Neural progenitor cell (in vitro differentiated cells): ENCODE measurements around the gene TMEM14A. TPM values are rescaled to one million over a fixed set of nuclear protein-coding genes. Genes with fewer than 3 reads are reported as not detected.
"Not testable (repeated sequence)": the region's sequence is repeated elsewhere in the genome, so short reads cannot be mapped to it uniquely, and the experiment has no call there.

Experiments
- DNase-seq: peaks from one replicate; pipeline ENCODE4 v3.0.0-alpha.2; 2016; ENCODE audit warnings: low spot score
- H2AFZ ChIP-seq: fragments of 200-600 bp; sonication (generic); replicated peaks from 2 replicates; pipeline ENCODE4 v1.6.1; 2016; ENCODE audit warnings: antibody characterized with exemption
- H3F3A ChIP-seq: fragments of 200-600 bp; sonication (generic); 2 replicates; pipeline ENCODE4 v1.6.1; 2016; ENCODE audit warnings: antibody characterized with exemption, low read depth
- H3K27ac ChIP-seq: fragments of 200-600 bp; sonication (generic); 2 replicates; pipeline ENCODE4 v1.5.1; 2016; ENCODE audit warnings: mild to moderate bottlenecking
- H3K27me3 ChIP-seq: fragments of 200-600 bp; sonication (generic); 2 replicates; pipeline ENCODE4 v1.6.1; 2016; ENCODE audit warnings: mild to moderate bottlenecking, moderate library complexity
- H3K36me3 ChIP-seq: fragments of 200-600 bp; sonication (generic); 2 replicates; pipeline ENCODE4 v1.5.1; 2016
- H3K4me1 ChIP-seq: fragments of 200-600 bp; sonication (generic); 2 replicates; pipeline ENCODE4 v1.6.1; 2016; ENCODE audit warnings: mixed run types
- H3K4me2 ChIP-seq: fragments of 200-600 bp; sonication (generic); 2 replicates; pipeline ENCODE4 v1.6.1; 2016
- H3K4me3 ChIP-seq: fragments of 200-600 bp; sonication (generic); 2 replicates; pipeline ENCODE4 v1.5.1; 2016
- H3K79me2 ChIP-seq: fragments of 200-600 bp; sonication (generic); 2 replicates; pipeline ENCODE4 v1.6.1; 2016; ENCODE audit warnings: low read depth
- H3K9ac ChIP-seq: fragments of 200-600 bp; sonication (generic); 2 replicates; pipeline ENCODE4 v1.6.1; 2016
- H3K9me3 ChIP-seq: fragments of 200-600 bp; sonication (generic); 2 replicates; pipeline ENCODE4 v1.5.1; 2016; ENCODE audit warnings: low read depth
- H4K20me1 ChIP-seq: fragments of 200-600 bp; sonication (generic); 2 replicates; pipeline ENCODE4 v1.6.1; 2016; ENCODE audit warnings: low read depth
- H3K27ac Mint-ChIP-seq: 3 replicates; pipeline ENCODE4 v1.8.0; 2021; ENCODE audit warnings: mixed read lengths
- H3K27me3 Mint-ChIP-seq: 2 replicates; pipeline ENCODE4 v1.8.0; 2022; ENCODE audit warnings: low read depth, mild to moderate bottlenecking, inconsistent platforms, moderate library complexity, mixed read lengths; ENCODE audit not compliant: insufficient read depth
- H3K36me3 Mint-ChIP-seq: 3 replicates; pipeline ENCODE4 v1.8.0; 2021; ENCODE audit warnings: mixed read lengths
- H3K4me1 Mint-ChIP-seq: 3 replicates; pipeline ENCODE4 v1.8.0; 2021; ENCODE audit warnings: mixed read lengths
- H3K4me3 Mint-ChIP-seq: 3 replicates; pipeline ENCODE4 v1.8.0; 2021; ENCODE audit warnings: mild to moderate bottlenecking, moderate library complexity, mixed read lengths
- H3K9me3 Mint-ChIP-seq: 3 replicates; pipeline ENCODE4 v1.8.0; 2020; ENCODE audit warnings: mixed read lengths
- EZH2 ChIP-seq: fragments of 200-600 bp; sonication (generic); IDR thresholded peaks from 2 replicates; pipeline ENCODE4 v1.6.1; 2017; ENCODE audit warnings: antibody characterized with exemption, mild to moderate bottlenecking, moderate library complexity
- EZH2phosphoT487 ChIP-seq: fragments of 200-600 bp; sonication (generic); IDR thresholded peaks from 2 replicates; pipeline ENCODE4 v1.6.1; 2017; ENCODE audit warnings: antibody characterized with exemption
- total RNA-seq: library from RNA; depleted of rRNA; stranded (reverse); fragments of >200 nt; gene quantifications from 2 replicates; pipeline ENCODE4 v1.2.3, GENCODE V29; 2015; ENCODE audit warnings: low replicate concordance
- TF ChIP-seq, protein P1 (sequence below): fragments of 200-600 bp; sonication (generic); IDR thresholded peaks from 2 replicates; pipeline ENCODE4 v1.5.1; 2017; ENCODE audit warnings: antibody characterized with exemption, mild to moderate bottlenecking

TMEM14A gene
- total RNA-seq, 1 donor from 2014 or later: 33.7 TPM

DNA sequence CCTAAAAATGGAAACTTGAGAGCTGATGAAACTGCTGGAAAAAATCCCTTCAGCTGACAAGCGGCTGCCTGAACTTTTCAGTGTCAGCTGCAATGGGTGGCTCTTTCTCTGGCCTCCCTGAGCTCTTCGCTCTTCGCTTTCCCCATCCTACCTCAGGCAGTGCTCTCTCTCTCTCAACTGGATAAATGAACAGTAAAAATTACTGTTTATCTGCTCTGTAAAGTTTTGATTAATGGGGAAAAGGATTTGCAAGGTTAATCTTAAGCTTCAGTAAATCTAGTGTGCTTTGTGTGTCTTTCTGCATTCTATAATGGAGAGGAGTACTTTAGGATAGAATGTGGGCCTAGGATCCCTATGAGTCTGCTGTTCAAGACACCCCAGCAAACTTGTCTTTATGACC lies 35.1 kb downstream of the TMEM14A start:
- Mint-ChIP-seq H3K36me3 (no peaks in the 10 kb centered on the region), H3K27ac (no peak overlapping the region)

DNA sequence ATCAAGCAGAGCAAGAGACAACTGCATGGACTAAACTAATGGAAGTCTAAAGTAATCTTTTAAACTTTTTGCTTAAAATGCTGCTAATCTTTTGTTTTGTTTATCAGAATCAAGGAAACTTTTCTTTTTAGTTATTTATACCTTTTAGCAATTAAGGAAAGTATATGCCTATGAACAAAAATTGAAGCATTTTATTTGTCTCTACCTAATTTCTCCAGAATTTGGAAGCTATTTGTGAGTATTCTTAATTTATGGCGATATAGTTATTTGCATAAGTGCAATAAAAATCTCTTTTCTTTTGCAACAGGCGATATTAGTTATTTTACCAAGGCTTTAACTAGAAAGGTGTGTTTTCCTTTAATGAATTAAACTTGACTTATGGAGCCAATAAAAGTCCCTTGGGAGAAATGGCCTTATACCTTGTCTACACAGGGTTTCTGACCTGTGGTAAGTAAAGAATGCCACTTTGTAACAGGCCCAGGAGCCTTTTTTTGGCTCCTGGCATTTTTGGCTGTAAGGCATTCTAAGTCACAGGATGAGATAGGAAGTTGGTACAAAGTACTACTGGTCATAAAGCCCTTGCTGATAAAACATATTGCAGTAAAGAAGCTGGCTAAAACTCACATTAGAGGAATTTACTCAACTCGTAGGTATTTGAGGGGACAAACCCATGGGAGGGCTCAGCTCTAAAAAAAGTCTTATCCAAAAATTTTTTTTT lies 37.2 kb downstream of the TMEM14A start:
- TF ChIP-seq, protein P1, sequence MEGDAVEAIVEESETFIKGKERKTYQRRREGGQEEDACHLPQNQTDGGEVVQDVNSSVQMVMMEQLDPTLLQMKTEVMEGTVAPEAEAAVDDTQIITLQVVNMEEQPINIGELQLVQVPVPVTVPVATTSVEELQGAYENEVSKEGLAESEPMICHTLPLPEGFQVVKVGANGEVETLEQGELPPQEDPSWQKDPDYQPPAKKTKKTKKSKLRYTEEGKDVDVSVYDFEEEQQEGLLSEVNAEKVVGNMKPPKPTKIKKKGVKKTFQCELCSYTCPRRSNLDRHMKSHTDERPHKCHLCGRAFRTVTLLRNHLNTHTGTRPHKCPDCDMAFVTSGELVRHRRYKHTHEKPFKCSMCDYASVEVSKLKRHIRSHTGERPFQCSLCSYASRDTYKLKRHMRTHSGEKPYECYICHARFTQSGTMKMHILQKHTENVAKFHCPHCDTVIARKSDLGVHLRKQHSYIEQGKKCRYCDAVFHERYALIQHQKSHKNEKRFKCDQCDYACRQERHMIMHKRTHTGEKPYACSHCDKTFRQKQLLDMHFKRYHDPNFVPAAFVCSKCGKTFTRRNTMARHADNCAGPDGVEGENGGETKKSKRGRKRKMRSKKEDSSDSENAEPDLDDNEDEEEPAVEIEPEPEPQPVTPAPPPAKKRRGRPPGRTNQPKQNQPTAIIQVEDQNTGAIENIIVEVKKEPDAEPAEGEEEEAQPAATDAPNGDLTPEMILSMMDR: no peak
- TF ChIP-seq EZH2phosphoT487: no peak
- TF ChIP-seq EZH2: no peak
- no peaks in the 10 kb centered on the region for H3K4me1 Mint-ChIP-seq

More for the DNA sequence above, 35.1 kb downstream of the TMEM14A start:
- Histone ChIP-seq H3F3A (no peaks in the 10 kb centered on the region), H3K4me3 (no peak overlapping the region), H4K20me1 (no peaks in the 10 kb centered on the region), H3K27me3 (no peaks in the 10 kb centered on the region), H3K9me3 (peaks cover 17% of the 10 kb centered on the region), H3K79me2 (no peaks in the 10 kb centered on the region), H2AFZ (no peak overlapping the region), H3K4me1 (peaks cover 5% of the 10 kb centered on the region), H3K4me2 (no peak overlapping the region), H3K27ac (no peak overlapping the region), H3K36me3 (no peaks in the 10 kb centered on the region), H3K9ac (no peak overlapping the region)
- TF ChIP-seq EZH2phosphoT487 (no peak), EZH2 (no peak)
- TF ChIP-seq, protein P1: no peak
- Mint-ChIP-seq H3K27me3 (peaks cover 2% of the 10 kb centered on the region), H3K4me3 (no peak overlapping the region), H3K4me1 (no peaks in the 10 kb centered on the region), H3K9me3 (peaks cover 9% of the 10 kb centered on the region)
- DNase-seq: no peak

DNA sequence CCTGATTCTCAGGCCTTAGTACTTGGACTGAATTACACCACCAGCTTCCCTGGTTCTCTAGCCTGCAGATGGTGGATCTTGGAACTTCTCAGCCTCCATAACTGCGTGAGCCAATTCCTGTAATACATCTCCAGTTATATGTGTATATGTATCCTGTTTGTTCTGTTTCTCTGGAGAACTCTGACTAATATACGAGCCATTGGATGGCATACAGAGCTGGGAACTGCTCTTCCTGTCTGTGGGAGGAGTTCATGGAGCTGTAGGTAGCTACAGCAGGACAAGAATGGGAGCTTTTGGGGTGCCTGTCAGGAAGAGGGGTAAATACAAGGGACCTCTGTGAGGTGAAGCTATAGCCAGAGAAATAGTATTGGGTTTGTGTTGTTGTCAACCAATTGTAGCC lies 41.2 kb downstream of the TMEM14A start:
- Mint-ChIP-seq H3K36me3 (no peaks in the 10 kb centered on the region), H3K27ac (no peak overlapping the region), H3K4me3 (no peak overlapping the region), H3K27me3 (no peaks in the 10 kb centered on the region), H3K4me1 (no peaks in the 10 kb centered on the region), H3K9me3 (peaks cover 7% of the 10 kb centered on the region)
- no peaks in the 10 kb centered on the region for H3F3A ChIP-seq
- no peak overlapping the region for H3K4me2 ChIP-seq
- H3K79me2 ChIP-seq: no peaks in the 10 kb centered on the region
- peaks cover 12% of the 10 kb centered on the region for H3K9me3 ChIP-seq
- H3K27ac ChIP-seq: no peak overlapping the region
- no peak for DNase-seq
- H3K27me3 ChIP-seq: no peaks in the 10 kb centered on the region
- H3K9ac ChIP-seq: no peak overlapping the region
- no peaks in the 10 kb centered on the region for H3K36me3 ChIP-seq
- TF ChIP-seq EZH2 (no peak), EZH2phosphoT487 (no peak)
- TF ChIP-seq, protein P1: no peak
- H3K4me3 ChIP-seq: no peak overlapping the region
- no peak overlapping the region for H2AFZ ChIP-seq
- H3K4me1 ChIP-seq: no peaks in the 10 kb centered on the region
- no peaks in the 10 kb centered on the region for H4K20me1 ChIP-seq

More for the DNA sequence above, 37.2 kb downstream of the TMEM14A start:
- no peak overlapping the region for H3K4me3 Mint-ChIP-seq
- no peak overlapping the region for H3K27ac Mint-ChIP-seq
- DNase-seq: no peak
- no peak overlapping the region for H3K4me2 ChIP-seq
- no peaks in the 10 kb centered on the region for H3K79me2 ChIP-seq
- peaks cover 9% of the 10 kb centered on the region for H3K9me3 Mint-ChIP-seq
- peaks cover 17% of the 10 kb centered on the region for H3K9me3 ChIP-seq
- H3K27ac ChIP-seq: no peak overlapping the region
- no peaks in the 10 kb centered on the region for H3F3A ChIP-seq
- peaks cover 5% of the 10 kb centered on the region for H3K4me1 ChIP-seq
- H3K36me3 Mint-ChIP-seq: no peaks in the 10 kb centered on the region
- H3K27me3 Mint-ChIP-seq: peaks cover 2% of the 10 kb centered on the region
- no peaks in the 10 kb centered on the region for H4K20me1 ChIP-seq
- H2AFZ ChIP-seq: no peak overlapping the region
- no peak overlapping the region for H3K4me3 ChIP-seq
- no peaks in the 10 kb centered on the region for H3K27me3 ChIP-seq
- H3K9ac ChIP-seq: no peak overlapping the region
- no peaks in the 10 kb centered on the region for H3K36me3 ChIP-seq

DNA sequence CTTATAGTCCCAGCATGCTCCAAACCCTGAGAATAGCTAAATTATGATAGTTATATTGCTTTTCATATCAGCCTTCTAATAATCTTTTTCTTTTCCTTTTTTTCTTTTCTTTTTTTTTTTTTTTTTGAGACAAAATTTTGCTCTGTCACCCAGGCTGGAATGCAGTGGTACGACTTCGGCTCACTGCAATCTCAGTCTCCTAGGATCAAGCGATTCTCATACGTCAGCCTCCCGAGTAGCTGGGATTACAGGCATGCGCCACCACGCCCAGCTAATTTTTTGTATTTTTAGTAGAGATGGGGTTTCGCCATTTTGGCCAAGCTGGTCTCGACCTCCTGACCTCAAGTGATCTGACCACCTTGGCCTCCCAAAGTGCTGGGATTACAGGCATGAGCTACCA lies 43.8 kb downstream of the TMEM14A start:
- H3K36me3 ChIP-seq, H3K4me3 Mint-ChIP-seq, H3K4me2 ChIP-seq, H3K4me3 ChIP-seq, H3F3A ChIP-seq, H3K4me1 ChIP-seq, H3K4me1 Mint-ChIP-seq, H3K9me3 ChIP-seq, DNase-seq, H3K9ac ChIP-seq, H3K27ac ChIP-seq, H2AFZ ChIP-seq, H3K79me2 ChIP-seq, H3K36me3 Mint-ChIP-seq, H4K20me1 ChIP-seq, H3K27ac Mint-ChIP-seq, H3K27me3 Mint-ChIP-seq, H3K27me3 ChIP-seq, H3K9me3 Mint-ChIP-seq: not testable (repeated sequence)
